Nucleus accumbens (tissue), 56 donors: ENCODE measurements around the gene CLC.

Source experiments
- DNase-seq, 56 donors: peaks; one replicate each; lab custom pipeline; 2025; lab: John Stamatoyannopoulos, UW

CLC gene

GRCh38 chr19:39681416-39681815, 56.4 kb downstream of the CLC start:
- DNase-seq, result no peak
